22Rv1 (cell line): Measurements from ENCODE around the gene DDI1.

Experiments
- H3K27ac ChIP-seq: fragments of 450-650 bp; 2 replicates; pipeline ENCODE4 v1.5.1; 2017
- CTCF ChIP-seq: fragments of 450-650 bp; IDR thresholded peaks from 2 replicates; pipeline ENCODE4 v1.5.1; 2017; ENCODE audit warnings: mild to moderate bottlenecking
- ZFX ChIP-seq: fragments of 450-650 bp; IDR thresholded peaks from 2 replicates; pipeline ENCODE4 v1.6.1; 2017; ENCODE audit warnings: antibody characterized with exemption, borderline replicate concordance

The DDI1 gene

GRCh38 chr11:103997082-103997481 is 39.4 kb upstream of the DDI1 start:
- no peak overlapping the region for H3K27ac ChIP-seq
- TF ChIP-seq CTCF (no peak), ZFX (no peak)

- H3K27ac ChIP-seq, result no peak overlapping the region
- TF ChIP-seq ZFX, result no peak
- no peak for TF ChIP-seq CTCF
Observed at GRCh38 chr11:103998826-103999508, 37.5 kb upstream of the DDI1 start.

- no peak for TF ChIP-seq ZFX
- TF ChIP-seq CTCF, result no peak
- no peak overlapping the region for H3K27ac ChIP-seq
Observed at GRCh38 chr11:104000798-104001197, 35.6 kb upstream of the DDI1 start.

GRCh38 chr11:104001561-104002056 is 34.8 kb upstream of the DDI1 start:
- H3K27ac ChIP-seq, result no peak overlapping the region
- no peak for TF ChIP-seq CTCF
- TF ChIP-seq ZFX, result no peak

GRCh38 chr11:104003491-104003890 is 32.9 kb upstream of the DDI1 start:
- no peak overlapping the region for H3K27ac ChIP-seq
- no peak for TF ChIP-seq CTCF
- TF ChIP-seq ZFX, result no peak

- no peak for TF ChIP-seq CTCF
- TF ChIP-seq ZFX, result no peak
- no peak overlapping the region for H3K27ac ChIP-seq
Observed at GRCh38 chr11:104005234-104005855, 31.1 kb upstream of the DDI1 start.

GRCh38 chr11:104009744-104010143 is 26.7 kb upstream of the DDI1 start:
- TF ChIP-seq CTCF, result no peak
- TF ChIP-seq ZFX, result no peak
- H3K27ac ChIP-seq, result no peak overlapping the region
